Neuronal stem cell (in vitro differentiated cells): Measurements from ENCODE around the gene CFH.
"Not testable (repeated sequence)": the region's sequence is repeated elsewhere in the genome, so short reads cannot be mapped to it uniquely, and the experiment has no call there.

Experiments
- DNase-seq: peaks from one replicate; pipeline ENCODE4 v3.0.0-alpha.2; 2013; ENCODE audit warnings: low spot score
- H2AFZ ChIP-seq: one replicate; pipeline ENCODE4 v1.6.1; 2013; ENCODE audit warnings: mild to moderate bottlenecking, low read length, inconsistent platforms
- H2AK5ac ChIP-seq: 2 replicates; pipeline ENCODE4 v1.6.1; 2013; ENCODE audit warnings: low read depth, mild to moderate bottlenecking, inconsistent platforms, low read length, moderate library complexity, mixed read lengths
- H2BK120ac ChIP-seq: 2 replicates; pipeline ENCODE4 v1.6.1; 2013; ENCODE audit warnings: low read depth, mild to moderate bottlenecking, inconsistent platforms, low read length, moderate library complexity, mixed read lengths
- H2BK12ac ChIP-seq: one replicate; pipeline ENCODE4 v1.6.1; 2013; ENCODE audit warnings: low read length, inconsistent platforms
- H2BK15ac ChIP-seq: 2 replicates; pipeline ENCODE4 v1.6.1; 2013; ENCODE audit warnings: mild to moderate bottlenecking, low read length, inconsistent platforms, mixed read lengths
- H2BK5ac ChIP-seq: one replicate; pipeline ENCODE4 v1.6.1; 2013; ENCODE audit warnings: inconsistent platforms, mild to moderate bottlenecking, low read length, moderate library complexity
- H3K14ac ChIP-seq: one replicate; pipeline ENCODE4 v1.6.1; 2013; ENCODE audit warnings: low read length, inconsistent platforms
- H3K18ac ChIP-seq: 2 replicates; pipeline ENCODE4 v1.6.1; 2013; ENCODE audit warnings: low read length, inconsistent platforms
- H3K23ac ChIP-seq: 2 replicates; pipeline ENCODE4 v1.6.1; 2013; ENCODE audit warnings: low read depth, mild to moderate bottlenecking, mixed read lengths, low read length, inconsistent platforms; ENCODE audit not compliant: poor library complexity
- H3K27ac ChIP-seq: replicated peaks from 3 replicates; pipeline ENCODE4 v1.5.1; 2013; ENCODE audit warnings: low read length, inconsistent platforms
- H3K27me3 ChIP-seq, 3 experiments: 2 replicates each; pipeline ENCODE4 v1.6.1; 2013; ENCODE audit warnings: low read length in 3 of 3, mild to moderate bottlenecking in 2 of 3, inconsistent platforms in 1 of 3, low read depth in 1 of 3, mixed read lengths in 1 of 3, moderate library complexity in 1 of 3; ENCODE audit not compliant: control insufficient read depth in 3 of 3, insufficient read depth in 3 of 3
- H3K36me3 ChIP-seq, 2 donors: replicated peaks in 1 of 2; 2 replicates each; pipeline ENCODE4 v1.6.1; 2013; ENCODE audit warnings: low read length in 2 of 2; ENCODE audit not compliant: control insufficient read depth in 2 of 2, insufficient read depth in 2 of 2
- H3K4ac ChIP-seq: 2 replicates; pipeline ENCODE4 v1.6.1; 2013; ENCODE audit warnings: inconsistent platforms, mild to moderate bottlenecking, low read length, moderate library complexity
- H3K4me1 ChIP-seq, 2 donors: 1 replicate in 1 of 2; 2 replicates in 1 of 2; pipeline ENCODE4 v1.6.1; 2013; ENCODE audit warnings: low read length in 2 of 2, low read depth in 1 of 2; ENCODE audit not compliant: control insufficient read depth in 2 of 2, insufficient read depth in 1 of 2
- H3K4me2 ChIP-seq: one replicate; pipeline ENCODE4 v1.6.1; 2013; ENCODE audit warnings: mild to moderate bottlenecking, low read length, inconsistent platforms; ENCODE audit not compliant: insufficient read depth, poor library complexity, severe bottlenecking
- H3K4me3 ChIP-seq, 2 donors: 2 replicates each; pipeline ENCODE4 v1.5.1; 2013; ENCODE audit warnings: low read length in 2 of 2, mild to moderate bottlenecking in 2 of 2, inconsistent platforms in 1 of 2, moderate library complexity in 1 of 2
- H3K79me1 ChIP-seq: one replicate; pipeline ENCODE4 v1.6.1; 2013; ENCODE audit warnings: low read depth, mild to moderate bottlenecking, inconsistent platforms, low read length, moderate library complexity
- H3K9ac ChIP-seq: one replicate; pipeline ENCODE4 v1.6.1; 2013; ENCODE audit warnings: mild to moderate bottlenecking, low read depth, low read length, inconsistent platforms; ENCODE audit not compliant: poor library complexity
- H3K9me3 ChIP-seq, 2 donors: replicated peaks in 1 of 2; 2 replicates each; pipeline versions ENCODE3 to v1.6.1; 2013; ENCODE audit warnings: low read length in 2 of 2, mild to moderate bottlenecking in 2 of 2, inconsistent platforms in 1 of 2, low read depth in 1 of 2, mixed read lengths in 1 of 2, moderate library complexity in 1 of 2; ENCODE audit not compliant: control insufficient read depth in 2 of 2, insufficient read depth in 1 of 2
- H4K8ac ChIP-seq: one replicate; pipeline ENCODE4 v1.6.1; 2013; ENCODE audit warnings: low read depth, mild to moderate bottlenecking, inconsistent platforms, low read length, moderate library complexity
- H4K91ac ChIP-seq: one replicate; pipeline ENCODE4 v1.6.1; 2013; ENCODE audit warnings: low read length, low read depth, mild to moderate bottlenecking, inconsistent platforms; ENCODE audit not compliant: poor library complexity
- WGBS, 2 donors: extraction: QIAGEN DNeasy Blood & Tissue Kit; methylation state at CpG; one replicate each; pipeline ENCODE4 v1.1.7; 2013; ENCODE audit warnings: missing lambda C conversion rate in 2 of 2, mixed read lengths in 1 of 2; ENCODE audit not compliant: insufficient read length in 2 of 2, insufficient replicate concordance in 1 of 2; ENCODE audit errors: extremely low coverage in 2 of 2; 5-methylcytosine and 5-hydroxymethylcytosine counted together

Gene CFH

GRCh38 chr1:196743244-196743643, 91.4 kb downstream of the CFH start:
- WGBS, 2 donors: no CpG with 5 or more reads among the region's 6 CpGs

GRCh38 chr1:196765019-196765740, 113.3 kb downstream of the CFH start:
- H3K9me3 ChIP-seq: not testable (repeated sequence)

More at GRCh38 chr1:196743244-196743643, 91.4 kb downstream of the CFH start:
- H4K91ac ChIP-seq, H2BK15ac ChIP-seq, H3K4me2 ChIP-seq, H3K23ac ChIP-seq, H3K4me1 ChIP-seq, H2AK5ac ChIP-seq, H3K27ac ChIP-seq, H3K14ac ChIP-seq, H3K9me3 ChIP-seq, H2BK5ac ChIP-seq, H3K36me3 ChIP-seq, H2BK12ac ChIP-seq, H3K4ac ChIP-seq, H3K9ac ChIP-seq, H2AFZ ChIP-seq, H2BK120ac ChIP-seq, DNase-seq, H3K27me3 ChIP-seq, H3K18ac ChIP-seq, H3K4me3 ChIP-seq, H4K8ac ChIP-seq, H3K79me1 ChIP-seq: not testable (repeated sequence)

GRCh38 chr1:196769823-196770222, 118.0 kb downstream of the CFH start:
- not testable (repeated sequence) for H3K18ac ChIP-seq, H2BK12ac ChIP-seq, H3K36me3 ChIP-seq, H2BK120ac ChIP-seq, H3K9ac ChIP-seq, H3K4me3 ChIP-seq, H3K14ac ChIP-seq, H2BK15ac ChIP-seq, H3K27me3 ChIP-seq, H2AK5ac ChIP-seq, H4K91ac ChIP-seq, H3K79me1 ChIP-seq, H2BK5ac ChIP-seq, H3K23ac ChIP-seq, H3K4ac ChIP-seq, H2AFZ ChIP-seq, H3K9me3 ChIP-seq, H4K8ac ChIP-seq, H3K4me1 ChIP-seq, H3K27ac ChIP-seq, DNase-seq, H3K4me2 ChIP-seq
- no CpG with 5 or more reads among the region's 4 CpGs for WGBS, 2 donors

More at GRCh38 chr1:196765019-196765740, 113.3 kb downstream of the CFH start:
- not testable (repeated sequence) for H3K36me3 ChIP-seq, H3K27ac ChIP-seq, H4K91ac ChIP-seq, H3K79me1 ChIP-seq, H2AFZ ChIP-seq, H3K18ac ChIP-seq, H2BK15ac ChIP-seq, H2BK5ac ChIP-seq, H2AK5ac ChIP-seq, DNase-seq, H2BK120ac ChIP-seq, H2BK12ac ChIP-seq, H3K14ac ChIP-seq, H3K27me3 ChIP-seq, H3K23ac ChIP-seq, H3K4me1 ChIP-seq, H3K4ac ChIP-seq, H4K8ac ChIP-seq, H3K9ac ChIP-seq, H3K4me3 ChIP-seq, H3K4me2 ChIP-seq
- WGBS, 2 donors: no CpG with 5 or more reads among the region's 4 CpGs

GRCh38 chr1:196773713-196774112, 121.9 kb downstream of the CFH start:
- Histone ChIP-seq H3K27me3 (no peaks in the 10 kb centered on the region), H3K36me3 (no peaks in the 10 kb centered on the region), H3K27ac (no peak overlapping the region), H2BK15ac (no peak overlapping the region), H3K14ac (no peak overlapping the region), H3K4me3 (no peak overlapping the region), H3K4me2 (no peak overlapping the region), H2BK12ac (no peak overlapping the region), H3K23ac (no peak overlapping the region), H2BK120ac (no peak overlapping the region), H2AFZ (no peak overlapping the region), H3K9me3 (no peaks in the 10 kb centered on the region), H3K79me1 (no peaks in the 10 kb centered on the region), H2BK5ac (no peak overlapping the region), H2AK5ac (no peak overlapping the region), H4K91ac (no peak overlapping the region), H4K8ac (no peak overlapping the region), H3K9ac (no peak overlapping the region), H3K4ac (no peak overlapping the region), H3K4me1 (no peaks in the 10 kb centered on the region), H3K18ac (no peak overlapping the region)
- no CpG with 5 or more reads among the region's 1 CpG for WGBS, 2 donors
- DNase-seq: no peak
